Central memory CD8-positive, alpha-beta T cell (primary cell): ENCODE results near the gene TSHZ2.

Experiments used
- ATAC-seq: fragments of 150-1000 bp; cut with Tn5 transposase; replicated peaks from 2 replicates; pipeline ENCODE4 v1.10.0; 2022; ENCODE audit warnings: mild to moderate bottlenecking, moderate FRiP score, moderate number of reproducible peaks; ENCODE audit not compliant: poor library complexity, severe bottlenecking; ENCODE audit errors: extremely low read depth
- DNase-seq, 2 donors: peaks; one replicate each; pipeline ENCODE4 v3.0.0; 2021; ENCODE audit warnings: low spot score in 2 of 2
- H3K27ac Mint-ChIP-seq: one replicate; pipeline ENCODE4 v1.8.0; 2022; ENCODE audit warnings: low read depth, mild to moderate bottlenecking, moderate library complexity, mixed read lengths
- H3K27me3 Mint-ChIP-seq: one replicate; pipeline ENCODE4 v1.8.0; 2022; ENCODE audit warnings: mixed read lengths
- H3K36me3 Mint-ChIP-seq: one replicate; pipeline ENCODE4 v1.8.0; 2022; ENCODE audit warnings: mild to moderate bottlenecking, moderate library complexity, mixed read lengths; ENCODE audit not compliant: insufficient read depth
- H3K4me1 Mint-ChIP-seq: one replicate; pipeline ENCODE4 v1.8.0; 2022; ENCODE audit warnings: mixed read lengths
- H3K4me3 Mint-ChIP-seq: one replicate; pipeline ENCODE4 v1.8.0; 2022; ENCODE audit warnings: mild to moderate bottlenecking, moderate library complexity, mixed read lengths
- H3K9me3 Mint-ChIP-seq: one replicate; pipeline ENCODE4 v1.8.0; 2022; ENCODE audit warnings: mixed read lengths

The TSHZ2 gene

GRCh38 chr20:53194306-53195290 is 222.4 kb downstream of the TSHZ2 start:
- Mint-ChIP-seq H3K4me3 (no peak overlapping the region), H3K27ac (no peak overlapping the region), H3K4me1 (no peaks in the 10 kb centered on the region), H3K9me3 (no peaks in the 10 kb centered on the region), H3K36me3 (no peaks in the 10 kb centered on the region), H3K27me3 (peaks cover 54% of the 10 kb centered on the region)
- DNase-seq (no peak), ATAC-seq (no peak)

GRCh38 chr20:53195876-53196610 is 223.9 kb downstream of the TSHZ2 start:
- Mint-ChIP-seq H3K27me3 (peaks cover 69% of the 10 kb centered on the region), H3K4me3 (no peak overlapping the region), H3K9me3 (no peaks in the 10 kb centered on the region), H3K27ac (no peak overlapping the region), H3K36me3 (no peaks in the 10 kb centered on the region), H3K4me1 (no peaks in the 10 kb centered on the region)
- DNase-seq = no peak
- ATAC-seq = no peak

- DNase-seq (no peak), ATAC-seq (no peak)
- Mint-ChIP-seq H3K27me3 (peaks cover 41% of the 10 kb centered on the region), H3K36me3 (no peaks in the 10 kb centered on the region), H3K4me1 (no peaks in the 10 kb centered on the region), H3K27ac (no peak overlapping the region), H3K4me3 (no peak overlapping the region), H3K9me3 (no peaks in the 10 kb centered on the region)
Measured at GRCh38 chr20:53201588-53201987, 229.4 kb downstream of the TSHZ2 start.

GRCh38 chr20:53202777-53203176 is 230.6 kb downstream of the TSHZ2 start:
- no peak for DNase-seq
- Mint-ChIP-seq H3K9me3 (no peaks in the 10 kb centered on the region), H3K4me1 (no peaks in the 10 kb centered on the region), H3K36me3 (no peaks in the 10 kb centered on the region), H3K27ac (no peak overlapping the region), H3K4me3 (no peak overlapping the region), H3K27me3 (peaks cover 41% of the 10 kb centered on the region)
- no peak for ATAC-seq

- Mint-ChIP-seq H3K4me1 (peaks cover 8% of the 10 kb centered on the region), H3K4me3 (no peak overlapping the region), H3K36me3 (no peaks in the 10 kb centered on the region), H3K27ac (no peak overlapping the region), H3K9me3 (no peaks in the 10 kb centered on the region), H3K27me3 (peaks cover 38% of the 10 kb centered on the region)
- no peak for ATAC-seq
- DNase-seq = no peak
Measured at GRCh38 chr20:53205046-53205445, 232.9 kb downstream of the TSHZ2 start.

GRCh38 chr20:53208110-53208832 is 236.1 kb downstream of the TSHZ2 start:
- Mint-ChIP-seq H3K9me3 (no peaks in the 10 kb centered on the region), H3K27me3 (peaks cover 13% of the 10 kb centered on the region), H3K4me3 (peak overlapping the region; percentile 31), H3K27ac (no peak overlapping the region), H3K4me1 (peaks cover 8% of the 10 kb centered on the region), H3K36me3 (no peaks in the 10 kb centered on the region)
- DNase-seq = no peak
- peak; percentile 58 for ATAC-seq

GRCh38 chr20:53210041-53210440 is 237.9 kb downstream of the TSHZ2 start:
- H3K27ac Mint-ChIP-seq = no peak overlapping the region
- no peaks in the 10 kb centered on the region for H3K36me3 Mint-ChIP-seq
- peaks cover 9% of the 10 kb centered on the region for H3K4me1 Mint-ChIP-seq
- no peaks in the 10 kb centered on the region for H3K9me3 Mint-ChIP-seq
- H3K4me3 Mint-ChIP-seq = no peak overlapping the region
- H3K27me3 Mint-ChIP-seq = peaks cover 13% of the 10 kb centered on the region
- DNase-seq (no peak), ATAC-seq (no peak)

GRCh38 chr20:53210931-53211330 is 238.8 kb downstream of the TSHZ2 start:
- DNase-seq = no peak
- Mint-ChIP-seq H3K27me3 (peaks cover 13% of the 10 kb centered on the region), H3K27ac (no peak overlapping the region), H3K36me3 (no peaks in the 10 kb centered on the region), H3K9me3 (no peaks in the 10 kb centered on the region), H3K4me1 (peaks cover 14% of the 10 kb centered on the region), H3K4me3 (no peak overlapping the region)
- no peak for ATAC-seq

- Mint-ChIP-seq H3K27ac (no peak overlapping the region), H3K4me3 (no peak overlapping the region), H3K27me3 (peaks cover 13% of the 10 kb centered on the region), H3K36me3 (no peaks in the 10 kb centered on the region), H3K9me3 (no peaks in the 10 kb centered on the region), H3K4me1 (peaks cover 14% of the 10 kb centered on the region)
- DNase-seq = no peak
- ATAC-seq = no peak
Measured at GRCh38 chr20:53212018-53212417, 239.9 kb downstream of the TSHZ2 start.

- ATAC-seq (no peak), DNase-seq (no peak)
- peaks cover 12% of the 10 kb centered on the region for H3K27me3 Mint-ChIP-seq
- no peaks in the 10 kb centered on the region for H3K9me3 Mint-ChIP-seq
- H3K4me3 Mint-ChIP-seq = no peak overlapping the region
- H3K4me1 Mint-ChIP-seq = peaks cover 6% of the 10 kb centered on the region
- no peak overlapping the region for H3K27ac Mint-ChIP-seq
- no peaks in the 10 kb centered on the region for H3K36me3 Mint-ChIP-seq
Measured at GRCh38 chr20:53214392-53214791, 242.2 kb downstream of the TSHZ2 start.

GRCh38 chr20:53215166-53215565 is 243.0 kb downstream of the TSHZ2 start:
- H3K4me1 Mint-ChIP-seq = peaks cover 6% of the 10 kb centered on the region
- no peak overlapping the region for H3K4me3 Mint-ChIP-seq
- H3K36me3 Mint-ChIP-seq = no peaks in the 10 kb centered on the region
- no peak overlapping the region for H3K27ac Mint-ChIP-seq
- ATAC-seq = peak; percentile 28
- no peak for DNase-seq
- H3K27me3 Mint-ChIP-seq = peaks cover 4% of the 10 kb centered on the region
- no peaks in the 10 kb centered on the region for H3K9me3 Mint-ChIP-seq

GRCh38 chr20:53216478-53216855 is 244.3 kb downstream of the TSHZ2 start:
- Mint-ChIP-seq H3K27ac (no peak overlapping the region), H3K36me3 (no peaks in the 10 kb centered on the region), H3K9me3 (no peaks in the 10 kb centered on the region), H3K4me1 (peaks cover 6% of the 10 kb centered on the region), H3K27me3 (no peaks in the 10 kb centered on the region), H3K4me3 (no peak overlapping the region)
- DNase-seq (no peak), ATAC-seq (no peak)
